Stimulated activated CD4-positive, alpha-beta T cell treated with anti-CD3 and anti-CD28 coated beads, TNF-alpha, amount 100 ng/mL, for 48 hours (primary cell): ENCODE measurements around the gene GNB1L.

Experiments
- DNase-seq, 3 donors: peaks; one replicate each; pipeline ENCODE4 v3.0.0-alpha.2; 2020; ENCODE audit warnings: low read depth in 3 of 3

GNB1L gene

GRCh38 chr22:19761725-19762567, 92.7 kb downstream of the GNB1L start:
- DNase-seq, result no peak

DNA sequence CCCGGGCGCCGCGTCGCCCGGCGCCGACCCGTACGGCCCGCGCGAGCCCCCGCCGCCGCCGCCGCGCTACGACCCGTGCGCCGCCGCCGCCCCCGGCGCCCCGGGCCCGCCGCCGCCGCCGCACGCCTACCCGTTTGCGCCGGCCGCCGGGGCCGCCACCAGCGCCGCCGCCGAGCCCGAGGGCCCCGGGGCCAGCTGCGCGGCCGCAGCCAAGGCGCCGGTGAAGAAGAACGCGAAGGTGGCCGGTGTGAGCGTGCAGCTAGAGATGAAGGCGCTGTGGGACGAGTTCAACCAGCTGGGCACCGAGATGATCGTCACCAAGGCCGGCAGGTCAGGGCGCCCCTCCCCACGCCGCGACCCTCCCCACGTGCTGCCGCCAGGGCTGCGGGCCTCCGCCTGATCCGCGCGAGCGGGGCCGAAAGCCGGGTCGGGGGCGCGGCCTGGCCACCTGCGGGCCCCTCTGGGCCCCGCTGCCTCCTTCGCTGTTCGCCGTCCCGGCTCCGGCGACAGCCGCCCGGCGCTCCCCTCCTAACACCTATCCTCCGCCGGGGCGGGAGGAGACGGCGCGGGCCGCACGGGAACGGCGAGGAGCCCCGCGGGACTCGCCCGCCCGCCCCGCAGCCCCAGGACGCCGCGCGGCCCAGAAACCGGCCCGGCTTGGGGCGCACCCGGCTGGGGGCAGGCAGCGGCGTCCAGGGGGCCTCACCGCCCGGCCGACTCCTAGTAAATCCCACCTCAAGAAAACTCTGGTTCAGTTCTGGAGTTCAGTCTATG, 93.5 kb downstream of the GNB1L start:
- no peak for DNase-seq

DNA sequence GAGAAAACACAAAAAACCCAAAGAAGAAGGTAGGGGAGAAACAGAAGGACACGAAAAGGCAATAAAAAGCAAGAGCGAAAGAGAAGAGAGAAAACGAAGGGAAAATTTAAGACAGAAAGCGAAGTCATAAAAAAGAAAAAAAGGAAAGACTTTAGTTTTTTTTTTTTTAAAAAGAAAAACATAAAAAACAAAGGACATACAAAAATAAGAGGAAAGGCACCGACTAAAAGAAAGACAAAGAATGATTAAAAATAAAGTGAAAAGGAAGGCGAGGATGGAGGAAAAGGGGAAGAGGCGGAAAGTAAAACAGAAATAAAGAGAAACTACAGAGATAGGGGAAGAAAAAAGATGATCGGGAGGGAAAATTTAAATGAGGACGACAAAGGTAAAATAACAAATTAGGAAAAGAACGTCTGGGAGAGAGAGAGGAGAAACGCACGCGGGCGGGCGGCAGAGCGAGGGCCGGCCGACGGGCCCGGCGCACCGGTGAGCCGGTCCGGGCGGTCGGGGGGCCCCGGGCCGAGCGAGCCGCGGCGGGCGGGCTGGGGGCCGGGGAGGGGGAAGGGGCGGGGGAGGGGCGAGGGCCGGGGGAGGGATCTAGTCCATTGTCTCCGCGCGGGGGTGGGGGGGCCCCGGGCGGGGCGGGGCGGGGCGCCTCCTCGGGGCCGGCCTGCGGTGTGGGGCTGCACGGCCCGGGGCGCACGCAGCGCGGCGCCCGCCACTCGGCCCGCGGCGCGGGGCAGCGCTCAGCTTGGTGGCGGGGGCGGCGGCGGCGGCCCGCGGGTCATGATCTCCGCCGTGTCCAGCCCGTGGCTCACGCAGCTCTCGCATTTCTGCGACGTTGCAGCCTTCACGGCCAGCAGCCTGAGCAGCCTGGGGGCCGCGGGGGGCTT, 94.4 kb downstream of the GNB1L start, which contains the start of gene TBX1:
TSS of gene TBX1 (plus strand) at position 721 of the 893 bp plus-strand sequence. CDS start at position 787, 66 bp downstream.
- no peak for DNase-seq

GRCh38 chr22:19759427-19760057, 95.1 kb downstream of the GNB1L start:
- DNase-seq, result no peak

- DNase-seq, result no peak
These were observed 95.7 kb downstream of the GNB1L start for GRCh38 chr22:19758896-19759426.

DNA sequence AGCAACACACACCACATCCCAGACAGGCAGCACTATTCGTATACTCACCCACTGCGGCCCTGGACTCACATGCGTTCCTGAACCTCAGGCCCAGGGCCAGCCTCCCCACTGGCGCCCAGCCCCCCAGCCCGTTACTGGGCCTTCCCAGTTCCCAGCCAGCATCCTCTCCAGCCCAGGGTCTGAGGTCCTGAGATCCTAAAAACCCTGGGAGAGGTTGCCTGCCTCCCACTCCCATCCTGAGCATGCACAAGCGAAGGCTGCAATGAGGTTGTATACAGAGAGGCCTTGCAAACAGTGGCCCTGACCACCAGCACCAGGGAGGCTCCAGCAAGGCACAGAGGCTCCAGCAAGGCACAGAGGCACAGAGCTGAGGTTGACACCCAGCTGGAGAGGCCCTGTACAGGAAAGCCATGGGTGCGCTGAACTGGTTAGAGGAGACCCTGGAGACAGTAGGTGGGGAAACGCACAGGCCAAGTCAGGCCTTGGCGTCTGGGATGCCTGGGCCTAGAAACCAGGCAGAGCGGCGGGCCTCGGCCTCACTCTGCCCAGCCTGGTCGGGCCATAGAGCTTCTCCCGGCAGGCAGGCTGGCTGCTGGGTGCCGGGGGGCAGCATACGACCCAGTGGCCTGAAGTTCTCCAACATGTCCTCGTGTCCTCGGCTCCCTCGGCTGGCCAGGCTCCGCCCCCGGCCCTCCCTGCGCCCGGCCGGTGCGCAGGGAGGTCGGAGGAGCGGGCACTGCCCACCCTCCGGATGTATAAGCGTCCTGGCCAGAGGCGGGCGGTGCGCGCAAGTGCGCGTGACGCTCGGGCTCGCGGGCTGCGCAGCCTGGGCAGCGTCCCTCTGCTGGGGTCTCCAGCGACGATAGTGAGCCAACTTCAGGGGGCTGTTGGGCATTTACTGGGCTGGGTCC, 96.4 kb downstream of the GNB1L start:
- no peak for DNase-seq

GRCh38 chr22:19757140-19757984, 97.3 kb downstream of the GNB1L start:
- DNase-seq, result no peak

- peak; percentile 24 to 62 (median 25) for DNase-seq
These were observed 98.2 kb downstream of the GNB1L start for GRCh38 chr22:19756288-19757128.

- no peak for DNase-seq
These were observed 98.9 kb downstream of the GNB1L start for GRCh38 chr22:19755722-19756287.

GRCh38 chr22:19755145-19755710, 99.4 kb downstream of the GNB1L start:
- no peak for DNase-seq

GRCh38 chr22:19754701-19755144, 100.0 kb downstream of the GNB1L start:
- no peak for DNase-seq

DNA sequence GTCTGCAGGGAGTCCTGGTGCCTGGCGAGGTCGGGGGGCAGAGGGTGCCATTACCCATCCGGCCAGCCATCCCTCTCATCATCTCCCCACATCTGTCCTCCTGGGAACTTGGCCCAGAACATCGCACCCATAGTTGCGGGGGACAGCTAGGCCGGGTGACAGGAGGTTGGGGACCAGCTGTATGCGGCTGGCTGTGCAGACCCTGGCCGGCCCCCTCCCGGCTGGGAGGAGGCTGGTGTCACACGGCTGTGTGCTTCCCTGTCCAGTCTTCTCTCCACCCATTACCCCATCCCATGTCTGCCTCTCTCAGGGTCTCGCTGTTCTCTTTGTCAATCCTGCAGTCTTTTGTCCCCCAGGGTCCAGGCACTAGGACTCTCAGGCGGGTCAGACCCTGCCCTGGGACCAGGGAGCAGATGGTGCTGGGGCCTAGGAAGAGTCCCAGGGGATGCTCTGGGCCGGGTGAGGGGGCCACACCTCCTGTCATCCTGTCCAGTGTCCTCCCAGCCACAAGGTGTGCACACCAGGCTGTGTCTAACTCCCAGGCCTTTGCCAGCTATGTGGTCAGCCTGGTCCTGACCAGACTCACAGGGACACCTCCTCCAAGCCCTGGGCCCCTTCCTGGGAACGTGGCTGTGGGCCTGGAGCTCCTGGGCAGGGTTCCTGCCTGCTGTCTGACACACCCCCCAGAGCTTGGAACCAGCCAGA, 100.5 kb downstream of the GNB1L start:
- DNase-seq, result no peak

DNA sequence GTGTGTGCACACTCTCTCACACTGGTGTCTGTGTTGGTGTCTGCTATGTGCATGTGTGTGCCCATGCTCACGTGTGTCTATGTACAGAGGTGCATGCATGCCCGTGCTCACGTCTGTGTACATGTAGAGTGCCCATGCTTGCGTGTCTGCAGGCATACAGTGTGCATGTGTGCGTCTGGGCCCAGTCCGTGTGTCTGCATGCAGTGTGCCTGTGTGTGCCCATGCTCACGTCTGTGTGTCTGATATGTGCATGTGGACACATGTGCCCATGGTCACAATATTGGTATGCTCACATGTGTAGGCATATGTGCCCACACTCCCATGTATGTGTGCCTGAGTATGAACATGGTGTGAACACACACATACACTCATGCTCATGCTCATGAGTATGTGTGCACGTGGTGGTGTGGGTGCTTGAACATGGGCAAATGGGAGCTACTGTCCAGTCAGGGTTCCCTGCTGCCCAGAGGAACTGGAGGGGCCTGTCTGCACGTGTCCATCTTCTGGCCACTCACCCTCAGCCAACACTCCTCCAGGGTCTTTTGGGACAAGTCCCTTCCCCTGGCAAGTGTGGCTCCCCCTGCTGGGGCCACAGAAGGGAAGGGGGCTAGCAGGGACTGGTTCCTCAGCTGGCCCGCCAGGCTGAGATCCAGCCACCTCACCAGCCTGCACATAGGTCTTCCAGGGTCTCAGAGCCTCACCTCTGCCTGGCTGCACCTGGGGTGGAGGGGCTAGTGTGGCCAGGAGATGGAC, 101.4 kb downstream of the GNB1L start:
- no peak for DNase-seq

DNA sequence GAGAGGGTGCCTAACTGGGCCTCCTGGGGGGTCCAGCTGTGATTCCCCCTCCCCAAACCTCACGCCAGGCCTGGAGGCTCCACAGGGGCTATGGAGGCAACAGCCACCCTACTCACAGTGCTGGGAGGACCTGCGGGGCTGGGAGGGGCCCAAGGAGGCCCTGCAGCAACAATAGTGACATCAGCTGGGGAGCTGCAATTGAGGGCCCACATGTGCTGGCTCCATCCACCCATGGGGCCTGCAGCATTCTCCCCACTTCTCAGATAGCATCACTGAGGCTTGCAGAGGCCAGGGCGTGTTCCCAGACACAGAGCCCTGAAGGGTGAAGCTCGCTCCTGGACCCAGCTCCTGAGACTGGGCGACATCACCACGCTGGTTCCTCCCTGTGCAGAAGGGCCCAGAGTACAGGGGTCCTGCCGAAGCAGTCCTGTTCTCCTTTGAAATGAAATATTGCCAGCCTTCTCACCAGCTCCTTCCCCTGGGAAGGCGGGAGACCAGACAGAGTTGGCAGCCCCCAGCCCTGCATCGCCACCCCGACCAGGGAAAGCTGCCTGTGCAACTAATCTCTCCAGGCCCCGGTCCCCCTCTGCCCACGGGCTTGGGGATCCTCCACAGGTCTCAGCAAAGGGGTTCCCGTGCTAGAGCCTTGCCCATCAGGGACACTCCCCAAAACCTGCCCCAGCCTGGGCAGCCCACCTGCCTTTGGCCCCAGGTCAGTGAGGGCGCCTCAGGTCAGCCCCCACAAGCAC, 103.0 kb downstream of the GNB1L start:
- no peak for DNase-seq
